ENCODE measurements around the gene ZNF664. TPM values are rescaled to one million over a fixed set of nuclear protein-coding genes. Genes with fewer than 3 reads are reported as not detected.

ZNF664 gene
- total RNA-seq, 3 donors from 2014 or later, result 101 to 132 (median 101) TPM

DNA sequence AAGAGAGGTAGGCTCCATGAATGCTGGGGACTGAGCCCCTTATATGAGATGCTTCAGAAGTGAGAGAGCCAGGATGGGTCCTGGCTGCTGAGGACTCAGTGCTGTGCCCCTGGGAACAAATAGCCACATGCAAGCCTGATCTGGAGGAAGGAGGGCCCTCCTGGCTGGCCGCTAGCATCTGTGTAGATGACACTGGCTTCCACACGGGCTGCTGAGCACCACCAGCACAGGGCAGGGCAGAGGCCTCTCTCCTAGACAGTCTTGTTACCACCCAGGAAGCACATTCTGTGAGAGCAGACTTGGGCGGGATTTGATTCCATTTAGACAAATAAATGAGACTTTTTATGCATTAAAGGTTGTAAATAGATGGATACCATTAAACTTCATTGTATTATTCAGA, 48.0 kb downstream of the ZNF664 start:
- no peaks in the 10 kb centered on the region for H3K4me1 ChIP-seq (ENCODE audit: low read depth)
- no peak overlapping the region for H3K4me3 ChIP-seq
- no peak for ATAC-seq
- no peak for DNase-seq
- no peaks in the 10 kb centered on the region for H3K9me3 ChIP-seq
- intact Hi-C loops (cut with DNase I, micrococcal nuclease), result no loop called here
- H3K36me3 ChIP-seq (ENCODE audit: low read depth), result no peaks in the 10 kb centered on the region
- TF ChIP-seq, protein P1, sequence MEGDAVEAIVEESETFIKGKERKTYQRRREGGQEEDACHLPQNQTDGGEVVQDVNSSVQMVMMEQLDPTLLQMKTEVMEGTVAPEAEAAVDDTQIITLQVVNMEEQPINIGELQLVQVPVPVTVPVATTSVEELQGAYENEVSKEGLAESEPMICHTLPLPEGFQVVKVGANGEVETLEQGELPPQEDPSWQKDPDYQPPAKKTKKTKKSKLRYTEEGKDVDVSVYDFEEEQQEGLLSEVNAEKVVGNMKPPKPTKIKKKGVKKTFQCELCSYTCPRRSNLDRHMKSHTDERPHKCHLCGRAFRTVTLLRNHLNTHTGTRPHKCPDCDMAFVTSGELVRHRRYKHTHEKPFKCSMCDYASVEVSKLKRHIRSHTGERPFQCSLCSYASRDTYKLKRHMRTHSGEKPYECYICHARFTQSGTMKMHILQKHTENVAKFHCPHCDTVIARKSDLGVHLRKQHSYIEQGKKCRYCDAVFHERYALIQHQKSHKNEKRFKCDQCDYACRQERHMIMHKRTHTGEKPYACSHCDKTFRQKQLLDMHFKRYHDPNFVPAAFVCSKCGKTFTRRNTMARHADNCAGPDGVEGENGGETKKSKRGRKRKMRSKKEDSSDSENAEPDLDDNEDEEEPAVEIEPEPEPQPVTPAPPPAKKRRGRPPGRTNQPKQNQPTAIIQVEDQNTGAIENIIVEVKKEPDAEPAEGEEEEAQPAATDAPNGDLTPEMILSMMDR (IDR thresholded peaks at IDR 0.05), result no peak

DNA sequence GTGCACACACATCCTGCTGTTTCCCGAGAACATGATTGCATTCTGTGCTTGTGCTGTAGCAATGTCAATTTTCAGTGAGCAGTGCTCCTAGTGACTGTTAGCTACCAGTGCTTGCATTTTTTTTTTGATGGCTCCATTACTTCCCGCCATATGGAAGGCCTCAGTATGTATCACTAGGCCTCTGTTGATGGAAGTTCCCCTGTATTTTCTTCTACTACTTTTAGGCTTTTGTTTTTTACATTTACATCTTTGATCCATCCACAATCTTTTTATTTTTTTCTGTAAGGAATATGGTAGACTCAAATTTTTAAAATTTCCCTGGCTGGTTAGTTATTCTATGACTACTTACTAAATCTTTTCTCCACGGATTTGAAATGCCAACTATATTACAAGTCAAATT, 49.1 kb downstream of the ZNF664 start:
- ATAC-seq (no peak), DNase-seq (no peak)
- H3K9me3 ChIP-seq, result no peaks in the 10 kb centered on the region
- intact Hi-C loops (cut with DNase I, micrococcal nuclease), result no loop called here
- no peaks in the 10 kb centered on the region for H3K4me1 ChIP-seq (ENCODE audit: low read depth)
- H3K4me3 ChIP-seq, result no peak overlapping the region
- TF ChIP-seq, protein P1 (IDR thresholded peaks at IDR 0.05), result no peak
- H3K36me3 ChIP-seq (ENCODE audit: low read depth), result no peaks in the 10 kb centered on the region

GRCh38 chr12:124024263-124024678, 51.3 kb downstream of the ZNF664 start:
- intact Hi-C loops (cut with DNase I, micrococcal nuclease), result no loop called here

GRCh38 chr12:124024776-124025175, 51.8 kb downstream of the ZNF664 start:
- no peaks in the 10 kb centered on the region for H3K4me1 ChIP-seq (ENCODE audit: low read depth)
- H3K9me3 ChIP-seq, result no peaks in the 10 kb centered on the region
- intact Hi-C loops (cut with DNase I, micrococcal nuclease), result no loop called here
- H3K36me3 ChIP-seq (ENCODE audit: low read depth), result no peaks in the 10 kb centered on the region
- no peak overlapping the region for H3K4me3 ChIP-seq
- DNase-seq (no peak), ATAC-seq (no peak)
- TF ChIP-seq, protein P1 (IDR thresholded peaks at IDR 0.05), result no peak

More at GRCh38 chr12:124024263-124024678, 51.3 kb downstream of the ZNF664 start:
- TF ChIP-seq, protein P1 (IDR thresholded peaks at IDR 0.05), result no peak
- H3K4me1 ChIP-seq (ENCODE audit: low read depth), result no peaks in the 10 kb centered on the region
- no peaks in the 10 kb centered on the region for H3K9me3 ChIP-seq
- H3K36me3 ChIP-seq (ENCODE audit: low read depth), result no peaks in the 10 kb centered on the region
- ATAC-seq (no peak), DNase-seq (no peak)
- H3K4me3 ChIP-seq, result no peak overlapping the region

DNA sequence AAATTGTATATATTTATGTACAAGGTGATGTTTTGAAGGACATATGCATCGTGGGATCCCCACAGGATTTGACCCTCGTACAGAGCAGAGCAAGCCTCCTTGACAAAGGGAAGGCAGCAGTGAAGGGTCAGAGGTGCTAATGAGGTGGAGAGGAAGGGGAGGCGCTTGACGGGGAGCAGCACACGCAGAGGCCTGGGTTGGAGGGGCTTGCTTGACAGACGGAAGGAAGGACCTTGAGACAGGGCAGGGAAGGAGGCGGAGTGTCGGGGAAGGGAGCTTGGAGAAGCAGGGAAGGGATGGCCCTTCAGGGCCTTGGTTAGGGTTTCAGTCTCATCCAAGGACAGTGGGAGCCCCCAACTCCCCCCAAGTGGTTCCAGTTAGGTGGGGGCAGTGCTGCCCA, 52.6 kb downstream of the ZNF664 start:
- H3K4me1 ChIP-seq (ENCODE audit: low read depth), result no peaks in the 10 kb centered on the region
- no peak overlapping the region for H3K4me3 ChIP-seq
- H3K9me3 ChIP-seq, result no peaks in the 10 kb centered on the region
- no peak for ATAC-seq
- TF ChIP-seq, protein P1 (IDR thresholded peaks at IDR 0.05), result no peak
- H3K36me3 ChIP-seq (ENCODE audit: low read depth), result no peaks in the 10 kb centered on the region
- DNase-seq, result no peak
- intact Hi-C loops (cut with DNase I, micrococcal nuclease), result no loop called here
